ENCODE measurements around the gene ERG28.
"Not testable (repeated sequence)": the region's sequence is repeated elsewhere in the genome, so short reads cannot be mapped to it uniquely, and the experiment has no call there.

The ERG28 gene, protein sequence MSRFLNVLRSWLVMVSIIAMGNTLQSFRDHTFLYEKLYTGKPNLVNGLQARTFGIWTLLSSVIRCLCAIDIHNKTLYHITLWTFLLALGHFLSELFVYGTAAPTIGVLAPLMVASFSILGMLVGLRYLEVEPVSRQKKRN

DNA sequence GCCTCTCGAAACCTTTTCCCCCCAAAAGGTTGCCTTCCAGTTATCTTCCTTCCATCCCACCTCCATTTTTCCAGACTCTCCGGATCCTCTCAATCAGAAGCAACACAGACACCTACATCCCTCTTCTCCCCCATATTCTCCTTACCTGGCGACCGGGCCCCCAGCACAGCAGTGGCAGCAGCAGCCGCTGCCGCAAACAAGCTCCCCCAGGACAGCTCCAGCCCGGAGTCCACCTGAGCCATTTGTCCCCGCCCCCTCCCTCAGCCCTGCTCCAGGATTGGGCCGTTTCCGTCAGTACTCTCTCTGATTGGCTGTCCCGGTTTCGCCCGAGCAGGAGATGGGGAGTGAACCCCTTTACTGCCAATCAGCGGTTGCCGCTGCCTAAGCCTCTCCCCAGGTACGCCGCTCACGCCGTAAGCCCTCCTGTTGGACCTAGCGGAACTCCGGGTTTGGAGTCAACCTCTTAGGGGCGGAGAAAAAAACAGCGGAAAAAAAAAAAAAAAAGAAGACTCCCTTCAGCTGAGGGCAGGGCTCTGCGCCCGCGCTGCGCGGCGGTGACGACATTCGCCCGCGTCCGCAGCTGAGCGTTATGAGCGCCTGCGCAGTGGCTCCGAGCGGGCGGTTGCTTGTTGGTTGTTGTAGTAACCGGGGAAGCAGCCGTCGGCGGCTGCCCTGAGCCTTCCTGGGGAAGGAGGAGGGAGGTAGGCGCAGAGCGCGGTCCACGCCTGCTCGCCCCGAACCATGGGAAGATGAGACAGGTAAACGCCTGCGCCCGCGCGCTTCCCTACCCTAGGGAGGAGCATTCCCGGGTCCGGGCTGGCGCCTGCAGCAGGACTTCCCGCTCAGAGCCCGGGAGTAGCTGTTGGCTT lies at the start of gene ERG28, which contains the start of gene TTLL5:
TSS of gene ERG28 (minus strand) at position 247 of the 869 bp plus-strand sequence. CDS start 3,374 bp downstream, outside the sequence.
TSS of gene TTLL5 (plus strand) at position 617 of the 869 bp plus-strand sequence. CDS start 1,904 bp downstream, outside the sequence.
- peak; percentile 100 for DNase-seq

DNA sequence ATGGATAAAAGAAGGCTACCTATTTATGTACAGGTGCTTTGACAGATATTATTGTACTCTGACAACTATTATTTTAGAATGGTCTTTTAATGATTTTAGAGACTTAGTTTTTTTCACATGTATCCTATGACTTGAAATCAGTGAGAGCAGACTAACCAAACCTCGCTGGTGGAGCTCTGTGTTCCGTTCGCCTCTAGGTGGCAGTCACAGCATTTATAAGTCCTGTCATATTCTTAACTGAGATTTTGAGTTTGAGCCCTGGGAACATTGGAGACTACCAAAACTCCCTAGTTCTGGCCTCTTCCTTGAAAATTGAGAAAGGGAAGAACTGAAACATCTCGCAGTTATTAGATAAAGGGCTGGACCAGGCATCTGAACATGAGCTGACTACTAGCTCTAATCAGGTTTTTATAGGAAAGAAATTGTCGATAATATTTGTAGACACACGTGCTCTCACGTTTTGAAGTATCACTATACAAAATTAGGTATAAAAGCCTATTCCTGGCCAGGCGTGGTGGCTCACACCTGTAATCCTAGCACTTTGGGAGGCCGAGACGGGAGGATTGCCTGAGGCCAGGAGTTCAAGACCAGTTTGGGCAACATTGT lies 48.6 kb upstream of the ERG28 start:
- DNase-seq = peak; percentile 78

DNA sequence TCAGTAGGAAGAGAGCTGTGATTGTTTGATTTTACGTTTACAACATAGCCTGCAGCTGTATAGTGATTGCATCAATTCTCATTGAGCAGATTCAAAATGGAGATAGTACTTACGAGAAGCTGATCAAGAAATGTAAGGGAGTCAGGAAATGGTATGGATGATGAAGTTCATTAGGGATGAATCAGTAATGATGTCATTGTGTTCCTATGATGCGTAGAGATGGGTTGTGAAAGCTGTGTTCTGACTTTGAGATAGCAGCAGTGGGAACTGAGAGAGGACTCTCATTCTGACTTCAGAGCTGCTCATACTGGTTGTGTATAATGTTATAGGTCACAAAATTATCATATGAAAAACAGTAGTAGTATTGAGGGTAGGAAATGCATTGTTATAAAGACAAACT lies 44.3 kb upstream of the ERG28 start:
- no peak for DNase-seq

DNA sequence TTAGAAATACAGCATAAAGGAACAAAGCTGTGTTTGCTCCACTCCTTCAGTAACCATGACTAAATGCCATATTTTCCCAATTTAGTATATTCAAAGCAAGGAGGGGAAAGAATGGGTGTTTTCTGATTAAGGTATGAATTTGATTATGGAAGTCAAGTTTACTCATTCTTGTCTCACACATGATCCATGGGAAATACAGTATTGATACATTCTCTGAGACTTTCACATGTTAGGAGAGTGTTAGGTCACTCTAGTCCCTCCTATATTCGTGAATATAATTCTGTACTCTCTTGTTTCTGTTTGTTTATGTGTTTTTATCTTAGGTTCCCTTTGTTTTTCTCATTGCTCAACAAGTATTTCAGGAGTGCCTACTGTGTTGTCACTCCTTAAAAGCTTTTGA lies 42.8 kb upstream of the ERG28 start:
- no peak for DNase-seq

DNA sequence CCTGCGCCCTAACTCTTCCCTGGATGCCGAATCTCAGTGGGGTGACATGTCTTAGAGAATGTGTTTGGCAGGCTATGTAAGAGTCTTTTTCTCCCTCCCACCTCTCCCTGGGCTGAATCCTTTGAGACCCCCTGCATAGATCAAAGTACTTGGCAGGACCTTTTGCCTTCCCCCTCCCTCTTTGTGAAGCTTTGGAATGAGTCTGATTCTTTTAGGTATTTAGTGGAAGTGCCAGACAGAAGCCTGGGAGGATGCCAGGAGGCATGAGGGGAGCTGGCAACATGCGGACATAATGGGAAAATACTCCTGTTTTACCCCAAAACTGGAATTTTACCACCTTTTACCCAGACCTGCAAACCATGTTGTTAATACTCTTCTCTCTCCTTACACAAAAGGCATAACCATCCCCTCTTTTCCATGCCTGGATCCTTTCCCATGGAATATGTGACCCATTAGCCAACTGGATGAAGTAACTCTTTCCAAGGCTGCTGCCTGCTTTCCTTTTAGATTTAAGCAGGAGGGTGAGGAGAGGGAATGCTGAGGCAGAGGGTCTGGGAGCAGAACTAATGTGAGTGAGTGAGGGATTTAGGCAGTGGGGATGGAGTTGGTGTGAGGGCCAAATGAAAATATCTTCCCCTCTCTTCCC lies 42.1 kb upstream of the ERG28 start:
- no peak for DNase-seq

DNA sequence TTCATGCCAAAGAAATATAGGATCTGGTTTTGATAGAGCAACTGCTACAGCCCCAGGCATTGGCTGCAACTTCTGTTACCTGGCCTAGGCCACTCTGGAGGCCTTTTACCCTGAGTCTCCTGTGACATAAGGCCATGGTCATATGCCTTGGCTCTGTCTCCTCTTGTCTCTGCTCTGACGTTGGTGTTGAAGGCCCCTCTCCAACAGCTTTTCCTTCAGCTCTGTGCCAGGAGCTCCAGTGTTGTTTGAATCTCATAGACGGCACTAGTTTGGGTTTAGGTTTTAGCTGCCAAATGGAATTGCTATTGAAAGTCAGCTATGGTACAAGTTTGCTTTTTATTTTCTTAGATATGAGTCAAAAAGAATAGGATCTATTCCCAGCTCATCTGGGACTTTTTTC lies 41.4 kb upstream of the ERG28 start:
- no peak for DNase-seq

DNA sequence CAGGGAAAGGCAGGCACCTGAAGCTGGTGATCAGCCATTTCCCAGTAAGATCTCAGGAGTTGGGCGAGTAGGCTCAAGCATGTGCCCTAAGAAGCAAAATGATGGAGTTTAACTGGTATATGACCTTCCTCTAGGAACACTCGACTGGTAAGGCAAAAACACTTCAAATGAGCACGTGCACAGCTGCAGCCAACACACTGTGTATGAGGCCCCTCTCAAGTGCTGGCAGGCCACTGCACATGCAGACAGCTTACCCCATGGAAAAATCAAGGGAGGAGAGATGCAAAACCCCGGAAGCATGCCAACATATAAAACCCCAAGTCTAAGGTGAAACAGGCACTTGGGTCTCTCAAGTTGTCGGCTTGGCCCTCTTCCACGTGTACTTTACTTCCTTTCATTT lies 39.6 kb upstream of the ERG28 start:
- no peak for DNase-seq

DNA sequence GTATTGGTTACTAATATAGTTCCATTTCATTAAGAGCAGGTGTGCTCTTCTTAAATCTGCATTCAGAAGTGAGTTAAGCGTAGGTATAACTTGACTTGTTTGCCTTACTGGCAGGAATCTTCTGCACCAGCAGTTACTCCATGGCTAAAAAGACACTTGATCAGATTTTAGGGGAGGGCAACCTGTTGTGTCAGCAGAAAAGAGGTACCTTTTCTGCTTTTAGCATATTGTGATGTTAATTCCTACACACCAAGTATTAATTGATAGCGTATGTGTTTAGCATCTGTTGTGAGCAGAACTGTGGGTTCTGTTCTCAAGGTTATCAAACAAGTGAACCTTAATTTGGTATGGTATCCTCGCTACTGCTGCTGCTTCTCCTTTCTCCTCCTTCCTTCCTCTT lies 38.7 kb upstream of the ERG28 start:
- DNase-seq = no peak

DNA sequence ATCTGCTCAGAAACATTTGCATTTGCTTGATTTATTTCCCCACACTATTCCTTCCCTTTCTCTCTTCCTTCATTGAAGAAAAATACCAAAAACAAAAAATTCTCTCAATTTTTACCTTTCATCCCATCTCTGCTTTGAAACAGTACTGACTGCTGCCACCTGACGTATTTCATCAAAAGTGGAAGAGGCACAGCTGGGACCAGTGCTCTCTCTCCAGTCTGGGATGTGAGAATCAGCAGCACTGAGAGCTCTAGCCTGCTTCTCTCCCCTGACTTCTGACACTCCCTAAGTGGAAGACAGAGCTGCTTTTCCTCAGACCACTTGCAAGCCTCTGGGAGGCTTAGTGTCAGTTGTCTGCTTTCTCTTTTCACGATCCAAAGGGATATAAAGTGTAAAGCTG lies 37.2 kb upstream of the ERG28 start:
- DNase-seq = no peak

DNA sequence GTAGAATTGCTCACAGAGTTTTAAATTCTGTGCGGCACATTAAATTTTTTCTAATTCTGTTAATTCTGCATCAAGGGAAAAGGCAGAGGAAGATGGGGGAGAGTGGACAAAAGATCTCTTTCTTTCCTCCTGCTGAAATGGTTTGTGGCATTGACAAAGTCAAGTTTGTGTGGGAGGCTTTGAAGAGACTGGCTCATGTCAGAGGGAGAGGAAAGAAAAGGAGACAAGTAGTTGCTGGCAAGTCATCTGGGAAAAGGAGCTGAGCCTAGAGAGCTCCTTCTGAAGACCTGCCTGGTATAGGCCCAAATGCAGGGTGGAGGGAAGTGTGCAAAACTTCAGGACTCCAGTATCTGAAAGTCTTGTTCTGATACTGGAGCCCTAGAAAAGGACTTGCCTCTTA lies 36.7 kb upstream of the ERG28 start:
- no peak for DNase-seq

DNA sequence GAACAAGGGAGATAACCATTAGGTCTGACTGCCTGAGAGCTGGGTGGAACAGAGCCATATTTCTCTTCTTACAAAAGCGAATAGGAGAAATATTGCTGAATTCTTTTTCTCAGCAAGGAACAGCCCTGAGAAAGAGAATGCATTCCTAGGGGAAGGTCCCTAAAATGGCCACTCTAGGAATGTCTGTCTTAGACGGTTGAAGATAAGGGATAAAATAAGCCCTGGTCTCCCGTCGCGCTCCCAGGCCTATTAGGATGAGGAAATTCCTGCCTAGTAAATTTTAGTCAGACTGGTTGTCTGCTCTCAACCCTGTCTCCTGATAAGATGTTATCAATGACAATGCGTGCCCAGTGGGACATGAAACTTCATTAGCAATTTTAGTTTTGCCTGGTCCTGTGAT lies 34.3 kb upstream of the ERG28 start:
- not testable (repeated sequence) for DNase-seq

DNA sequence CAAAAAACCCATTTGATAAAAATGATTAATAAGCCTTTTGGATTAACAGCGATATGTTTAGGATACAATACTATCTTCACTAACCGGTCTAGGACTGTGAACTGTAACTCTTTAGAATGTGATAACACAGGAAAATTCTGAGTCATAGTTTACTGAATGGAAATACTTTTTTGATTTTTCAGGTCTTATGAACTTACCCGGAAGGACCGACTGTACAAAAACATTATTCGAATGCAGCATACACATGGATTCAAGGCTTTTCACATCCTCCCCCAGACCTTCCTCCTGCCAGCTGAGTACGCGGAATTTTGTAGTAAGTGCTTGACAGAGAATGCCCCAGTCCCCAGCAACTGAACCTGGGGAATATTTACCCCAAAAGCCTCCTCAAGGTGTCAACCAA lies 29.3 kb upstream of the ERG28 start:
- DNase-seq = no peak

DNA sequence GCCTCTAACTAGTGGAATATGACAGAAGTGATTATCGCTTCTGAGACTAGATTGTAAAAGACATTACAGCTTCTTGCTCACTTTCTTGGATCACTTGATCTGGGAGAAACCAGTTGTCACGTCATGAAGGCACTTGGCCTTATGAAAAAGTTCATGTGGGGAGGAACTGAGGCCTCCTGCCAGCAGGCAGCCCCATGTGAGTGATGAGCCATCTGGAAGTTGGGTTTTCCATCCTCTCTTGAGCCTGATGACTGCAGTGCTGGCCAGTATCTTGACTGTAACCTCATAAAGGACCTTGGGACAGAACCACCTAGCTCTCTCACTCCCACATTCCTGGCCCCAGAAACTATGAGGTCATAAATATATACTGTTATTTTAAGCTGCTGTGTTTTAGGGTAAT lies 28.3 kb upstream of the ERG28 start:
- DNase-seq = no peak

DNA sequence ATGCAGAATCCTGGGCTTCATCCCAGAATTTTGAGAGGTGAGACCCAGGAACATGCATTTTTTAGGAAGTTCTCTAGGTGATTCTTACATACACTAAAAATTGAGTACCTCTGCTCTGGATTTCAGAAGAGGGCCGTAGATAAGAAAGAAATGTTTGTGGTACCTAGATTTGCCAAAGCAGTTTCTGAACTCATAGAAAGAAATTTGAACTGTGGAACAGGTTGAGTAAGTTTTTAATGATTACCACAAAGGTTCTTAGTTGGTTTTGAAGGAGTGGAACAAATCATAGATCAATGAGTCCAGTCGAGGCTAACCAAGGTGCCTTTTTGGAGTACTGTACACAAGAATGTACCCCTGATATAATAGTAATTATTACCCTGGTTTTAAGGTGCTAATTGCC lies 25.2 kb upstream of the ERG28 start:
- DNase-seq = no peak

DNA sequence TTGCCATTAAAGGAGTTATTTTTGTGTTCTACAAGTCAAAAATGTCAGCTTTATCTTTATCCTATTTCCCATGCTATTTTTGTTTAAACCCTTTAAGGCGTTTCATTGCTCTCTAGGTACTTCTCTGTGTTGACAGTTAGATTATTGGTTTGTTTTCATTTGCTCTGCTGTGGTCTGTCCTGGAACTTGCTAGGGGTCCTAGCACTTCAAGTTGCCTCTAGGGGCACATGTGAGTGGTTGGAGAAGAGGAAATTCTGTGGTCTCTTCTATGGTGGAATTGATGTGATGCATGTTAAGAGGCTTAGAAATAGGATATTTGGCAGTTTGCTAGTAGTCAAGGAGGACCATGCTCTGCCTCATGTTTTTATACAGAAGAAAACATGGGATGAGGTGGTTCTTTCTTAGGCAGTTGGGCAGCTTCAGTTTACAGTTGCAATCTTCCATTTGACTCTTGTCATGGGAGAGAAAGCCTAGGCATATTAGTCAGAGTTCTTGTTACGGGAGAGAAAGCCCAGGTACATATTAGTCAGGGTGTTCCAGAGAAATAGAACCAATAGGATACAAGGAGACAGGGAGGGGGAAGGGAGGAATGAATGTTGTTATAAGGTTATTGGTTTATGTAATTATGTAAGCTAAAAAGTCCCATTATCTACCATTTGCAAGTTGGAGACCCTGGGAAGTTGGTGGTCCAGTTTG lies 14.7 kb upstream of the ERG28 start:
- no peak for DNase-seq

DNA sequence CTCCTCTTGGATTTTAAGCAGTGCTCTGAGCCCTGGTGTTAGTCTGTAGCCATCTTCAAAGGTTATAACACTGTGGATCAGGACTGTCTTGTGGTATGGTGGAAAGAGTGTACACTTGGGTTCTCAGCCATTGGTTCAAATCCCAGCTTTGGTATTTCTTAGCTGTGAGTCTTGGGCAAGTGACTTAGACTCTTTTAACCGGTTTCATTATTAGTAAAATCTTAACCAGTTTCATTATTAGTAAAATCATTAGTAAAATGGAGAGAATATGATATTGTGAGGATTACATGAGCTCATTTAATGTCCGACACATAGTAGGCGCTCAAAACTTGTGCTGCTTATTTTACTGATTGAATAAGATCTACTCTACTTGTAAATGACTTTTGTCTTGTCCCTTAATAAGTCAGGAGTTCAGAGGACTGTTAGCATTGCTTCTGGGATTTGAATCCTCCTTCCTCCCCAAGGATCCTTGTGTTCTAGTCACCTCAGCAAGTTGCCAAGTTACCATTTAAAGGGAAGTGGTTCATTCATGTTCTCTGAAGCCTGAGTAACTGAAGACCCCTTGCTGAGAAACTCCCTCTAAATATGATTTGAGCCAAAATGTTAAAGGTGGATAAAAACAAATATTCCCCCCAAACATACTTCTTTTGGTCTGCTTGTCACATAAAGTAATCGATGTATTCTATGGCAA lies 12.8 kb upstream of the ERG28 start:
- no peak for DNase-seq

DNA sequence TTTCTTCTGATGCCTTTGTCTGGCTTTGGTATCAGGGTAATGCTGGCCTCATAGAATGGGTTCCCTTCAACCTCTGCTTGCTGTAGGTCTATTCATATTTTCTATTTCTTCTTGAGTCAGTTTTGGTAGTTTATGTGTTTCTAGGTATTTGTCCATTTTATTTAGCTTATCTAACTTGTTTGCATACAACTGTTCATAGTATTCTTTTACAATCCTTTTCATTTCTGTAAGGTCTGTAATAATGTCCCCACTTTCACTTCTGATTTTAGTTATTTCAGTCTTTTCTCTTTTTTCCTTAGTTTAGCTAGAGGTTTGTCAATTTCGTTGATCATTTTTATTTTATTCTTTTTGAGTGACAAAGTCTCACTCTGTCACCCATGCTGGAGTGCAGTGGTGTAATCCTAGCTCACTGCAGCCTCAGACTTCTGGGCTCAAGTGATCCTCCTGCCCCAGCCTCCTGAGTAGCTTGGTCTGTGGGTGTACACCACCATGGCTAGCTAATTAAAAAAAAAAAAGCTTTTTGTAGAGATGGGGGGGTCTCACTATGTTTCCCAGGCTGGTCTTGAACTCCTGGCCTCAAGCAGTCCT lies 12.0 kb upstream of the ERG28 start:
- no peak for DNase-seq

DNA sequence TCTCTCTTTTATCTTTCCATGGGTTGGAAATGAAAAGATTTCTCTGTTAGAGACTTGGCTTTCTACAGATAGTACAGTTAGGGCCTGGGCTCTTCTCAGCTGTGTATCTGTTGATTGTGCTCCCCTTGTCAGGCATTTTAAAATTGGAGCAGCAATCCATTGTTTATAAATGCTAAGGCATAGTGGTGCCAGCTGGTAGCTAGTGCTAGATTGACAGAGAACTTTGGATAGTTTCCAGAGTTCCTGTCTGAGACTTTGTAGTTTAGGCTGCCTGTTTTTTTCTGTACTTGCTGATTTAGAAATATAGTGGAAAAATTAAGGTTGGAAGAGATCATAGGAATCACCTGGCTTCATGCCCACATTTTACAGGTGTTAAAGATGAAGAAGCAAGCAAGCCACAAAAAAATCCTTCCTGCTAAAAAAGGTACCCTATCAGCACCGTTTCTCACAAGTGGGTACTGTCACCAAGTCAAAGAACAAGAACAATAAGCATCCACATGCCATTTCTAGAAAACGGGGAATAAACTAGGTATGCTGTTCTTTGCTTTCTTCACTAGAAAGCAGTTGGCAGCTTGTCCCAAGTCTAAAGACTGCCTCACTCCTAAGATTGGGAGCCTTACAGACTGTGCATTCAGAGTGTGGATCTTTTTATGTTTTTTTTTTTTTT lies 6.6 kb upstream of the ERG28 start:
- DNase-seq = peak; percentile 27

DNA sequence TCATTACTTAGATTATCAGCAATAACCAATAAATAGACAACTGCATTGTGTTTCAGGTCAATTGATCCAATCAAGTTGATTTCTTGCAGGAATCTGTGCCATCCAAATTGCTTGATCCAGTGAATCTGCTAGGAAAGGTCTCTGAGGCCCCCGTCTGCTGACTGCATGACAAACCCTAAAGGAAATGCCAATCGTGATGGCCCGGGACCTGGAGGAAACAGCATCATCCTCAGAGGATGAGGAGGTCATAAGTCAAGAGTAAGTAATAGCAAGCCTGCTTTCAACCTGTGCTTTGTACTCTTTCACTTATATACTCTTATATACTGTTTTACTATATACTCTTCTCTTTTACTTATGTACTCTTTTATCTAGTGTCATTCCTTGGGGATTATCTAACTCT lies 2.3 kb upstream of the ERG28 start:
- no peak for DNase-seq

DNA sequence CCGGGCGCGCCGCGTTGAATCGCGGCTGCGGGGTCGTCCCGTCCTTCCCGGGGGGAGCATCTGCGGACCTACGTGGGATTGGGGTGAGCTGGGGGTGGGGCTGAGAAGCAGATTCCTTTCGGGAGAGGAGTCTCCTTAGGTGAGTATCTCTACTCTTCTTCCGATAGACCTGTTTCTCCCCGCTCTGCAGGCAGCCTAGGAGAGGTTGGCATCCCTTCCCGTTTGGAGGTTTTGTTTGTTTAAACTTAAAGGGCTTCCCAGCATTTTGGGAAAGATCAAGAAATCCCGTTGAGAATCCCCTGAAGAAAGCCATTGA lies 781 bp upstream of the ERG28 start:
- no peak for DNase-seq

DNA sequence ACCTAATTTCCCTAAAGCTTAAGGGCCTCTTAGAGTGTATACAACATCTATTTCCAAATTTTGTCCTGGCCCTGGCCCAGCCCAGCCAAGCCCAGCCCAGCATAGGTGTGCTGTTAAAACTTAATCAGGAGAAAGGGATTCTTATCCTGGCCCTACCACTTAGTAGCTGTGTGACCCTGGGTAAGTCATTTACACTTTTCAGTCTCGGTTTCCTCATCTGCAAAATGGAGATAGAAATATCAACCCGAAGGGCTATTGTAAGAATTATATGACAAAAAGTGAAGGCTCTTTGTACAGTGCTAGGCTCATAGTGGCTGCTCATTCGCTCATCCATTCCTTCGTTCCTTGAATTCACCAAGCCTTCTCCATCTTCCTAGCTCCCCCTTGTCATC lies 442 bp downstream of the ERG28 start:
- DNase-seq = no peak

DNA sequence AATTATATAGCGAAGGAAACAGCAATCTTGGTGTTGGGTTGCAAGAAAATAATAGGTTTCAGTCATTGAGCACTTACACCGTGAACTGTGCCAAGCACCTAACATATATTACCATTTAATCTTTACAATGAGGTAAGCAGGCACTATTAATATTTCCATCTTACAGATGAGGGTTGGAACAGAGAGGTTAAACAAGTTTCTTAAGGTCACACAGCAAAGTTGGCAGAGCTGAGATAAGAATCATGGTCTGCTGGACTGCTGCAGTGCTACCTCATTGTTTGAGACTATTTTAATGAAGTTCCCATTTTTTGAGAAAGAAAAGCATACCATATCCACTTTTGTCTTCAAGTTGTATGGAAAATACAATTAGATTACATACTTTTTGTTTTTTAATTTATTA lies 1.7 kb downstream of the ERG28 start:
- DNase-seq = no peak

Measured in NCI-H1105 treated with DMSO at 0.1 percent for 48 hours (cell line).